Ovary (tissue), 3 donors: ENCODE data around the gene NTN5.

Experiments used
- CTCF ChIP-seq, 3 donors: fragments of 450-650 bp in 2 of 3; fragments of 200-600 bp in 1 of 3; IDR thresholded peaks; one replicate each; pipeline versions ENCODE4 v1.5.1 to v1.8.0; 2016 to 2022; ENCODE audit warnings: antibody characterized with exemption in 3 of 3, mild to moderate bottlenecking in 1 of 3
- EP300 ChIP-seq: sonication (generic); formaldehyde crosslinking; IDR thresholded peaks from one replicate; pipeline ENCODE4 v1.6.1; 2017; ENCODE audit warnings: antibody characterized with exemption
- POLR2A ChIP-seq: fragments of 450-650 bp; IDR thresholded peaks from one replicate; pipeline ENCODE4 v1.6.1; 2017; ENCODE audit warnings: antibody characterized with exemption, mild to moderate bottlenecking, moderate library complexity
- donor health status: DM: no; HTN: no; CAD: no.

GRCh38 chr19:48645620-48646000 lies 27.2 kb downstream of the NTN5 start:
- no peak for TF ChIP-seq CTCF (IDR thresholded peaks at IDR 0.05)
- TF ChIP-seq POLR2A, result no peak
- TF ChIP-seq EP300, result no peak
